GM19023 (cell line): Measurements from ENCODE around the gene TATDN2.
A peak's percentile ranks its signal among the peaks of the same experiment; 100 is the strongest.

Source experiments
- ATAC-seq: cut with Tn5 transposase; IDR thresholded peaks from one replicate; pipeline ENCODE4 v1.9.1; 2021; ENCODE audit warnings: mild to moderate bottlenecking, moderate library complexity; ENCODE audit not compliant: unreplicated experiment

The TATDN2 gene

DNA sequence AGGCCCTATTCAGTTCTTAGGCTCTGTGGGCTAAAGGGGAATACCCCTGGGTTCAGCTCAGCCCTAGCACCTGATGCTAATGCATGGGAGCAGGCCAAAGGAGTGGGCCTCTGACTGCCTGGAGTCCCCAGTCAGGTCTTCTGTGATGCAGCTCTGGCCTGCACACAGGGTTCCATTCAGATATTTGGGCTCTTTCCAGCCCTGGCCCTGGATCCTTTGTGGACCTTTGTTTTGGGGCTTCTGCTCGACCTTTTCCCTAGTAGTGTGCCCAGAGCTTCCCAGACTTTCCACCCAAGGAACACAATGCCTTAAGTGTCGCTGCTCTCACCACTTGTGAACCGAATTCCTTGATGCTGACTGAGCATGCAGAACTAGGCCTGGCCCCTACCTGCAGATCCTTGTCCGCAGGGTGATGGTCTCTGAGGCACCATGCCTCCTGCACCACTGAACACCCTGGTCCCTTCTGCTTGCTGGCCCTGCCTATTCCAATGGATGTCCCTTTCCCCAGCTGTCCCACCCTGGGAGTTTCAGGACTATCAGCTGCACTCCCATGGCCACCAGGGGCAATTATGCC, 67.6 kb downstream of the TATDN2 start:
- no peak for ATAC-seq

DNA sequence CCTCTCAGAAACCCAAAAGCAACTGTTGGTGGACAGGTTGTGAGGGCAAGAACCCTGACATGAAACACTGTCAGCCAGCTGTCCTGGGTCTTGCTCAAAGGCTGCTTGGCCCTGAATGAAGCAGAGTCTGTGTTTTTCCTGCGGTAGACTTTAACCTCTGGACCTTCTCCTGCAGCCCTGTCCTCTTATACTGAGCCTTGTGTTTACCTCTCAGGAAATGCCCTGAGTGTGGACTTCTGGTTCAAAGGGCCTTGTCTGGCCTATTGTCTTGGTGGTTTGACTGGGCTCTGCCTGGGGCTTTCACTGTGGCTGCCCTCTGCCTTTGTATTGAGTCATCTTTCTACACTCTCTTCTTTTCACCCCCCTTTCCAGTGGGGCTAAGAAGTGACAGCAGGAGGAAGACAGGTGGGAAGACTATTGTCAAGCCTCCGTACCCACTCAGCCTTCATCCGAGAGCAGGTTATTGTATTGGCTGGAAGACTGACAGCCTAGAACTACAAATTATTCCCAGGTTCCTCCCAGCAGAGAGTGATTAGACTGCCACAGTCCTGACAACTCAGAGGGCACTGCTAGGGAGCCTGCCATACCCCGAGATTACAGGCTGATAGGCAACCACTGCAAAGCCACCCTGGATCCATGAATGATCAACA, 69.2 kb downstream of the TATDN2 start:
- ATAC-seq, result no peak

DNA sequence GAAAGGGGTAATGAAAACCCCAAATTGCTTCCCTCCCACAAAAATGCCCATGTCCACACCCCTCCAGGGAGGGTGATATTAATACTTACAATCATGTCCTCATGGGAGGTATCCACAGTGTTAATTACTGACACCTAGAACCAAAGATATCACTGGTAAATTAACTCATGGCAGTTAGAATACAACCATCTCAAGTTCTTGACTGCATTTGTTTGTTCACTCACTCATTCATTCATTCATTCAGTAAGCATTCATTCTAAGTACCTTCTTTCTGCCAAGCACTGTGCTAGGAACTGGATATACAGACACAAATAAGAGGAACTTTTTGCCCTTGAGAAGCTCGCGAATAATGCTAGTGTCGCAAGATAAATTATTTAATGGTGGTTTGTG, 69.7 kb downstream of the TATDN2 start:
- ATAC-seq, result no peak

DNA sequence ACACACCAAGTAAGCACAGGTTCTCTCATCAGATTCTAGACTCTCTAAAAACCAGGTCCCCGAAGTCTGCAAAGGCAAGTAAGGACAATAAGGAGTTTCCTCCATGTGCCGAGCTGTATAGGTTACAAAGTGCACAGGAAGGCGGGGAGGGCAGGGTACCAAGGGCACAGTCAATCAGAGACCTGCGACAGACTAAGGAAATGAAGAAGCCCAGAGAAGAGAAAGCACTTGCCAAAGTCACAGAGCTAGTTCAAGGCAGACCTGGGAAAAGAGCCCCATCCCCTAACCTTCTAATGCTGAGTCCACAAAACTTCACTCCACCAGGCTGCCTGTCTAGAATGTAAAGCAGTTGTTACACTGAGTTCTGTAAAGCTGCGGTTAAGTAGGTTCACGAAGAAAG, 71.0 kb downstream of the TATDN2 start:
- no peak for ATAC-seq

DNA sequence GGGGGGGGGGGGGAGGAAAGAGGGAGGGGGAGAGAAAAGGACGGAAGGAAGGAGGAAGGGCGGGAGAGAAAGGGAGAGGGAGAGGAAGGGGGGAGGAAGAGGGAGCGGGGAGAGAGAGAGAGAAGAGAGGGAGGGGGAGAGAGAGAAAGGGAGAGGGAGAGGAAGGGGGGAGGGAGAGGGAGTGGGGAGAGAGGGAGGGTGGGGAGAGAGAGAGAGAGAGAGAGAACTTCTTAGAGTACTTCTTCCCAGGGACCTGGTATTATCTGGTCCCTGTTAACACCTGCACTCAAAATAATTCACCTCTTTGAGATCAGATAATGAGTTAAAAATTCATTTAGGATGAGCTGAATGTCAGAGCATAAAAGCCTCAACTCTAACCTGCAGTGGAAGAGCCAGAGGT, 71.5 kb downstream of the TATDN2 start:
- ATAC-seq, result no peak

DNA sequence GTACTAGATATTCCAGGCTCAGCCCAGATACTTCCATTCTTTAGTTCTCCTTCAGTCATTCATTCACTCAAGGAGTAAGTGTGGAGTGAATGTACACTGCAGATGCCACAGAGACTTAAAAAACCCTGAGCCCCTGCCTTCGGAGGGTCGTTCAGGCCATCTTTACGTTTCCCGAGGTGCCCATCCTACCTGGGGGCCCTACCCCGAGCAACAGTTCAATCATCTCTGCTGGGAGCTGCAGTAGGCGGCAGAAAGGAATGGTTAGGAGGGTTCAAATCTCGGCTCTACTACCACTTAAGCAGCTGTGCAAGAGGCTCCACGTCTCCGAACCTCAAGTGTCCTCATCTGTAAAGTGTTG, 72.0 kb downstream of the TATDN2 start:
- ATAC-seq, result peak; percentile 4

DNA sequence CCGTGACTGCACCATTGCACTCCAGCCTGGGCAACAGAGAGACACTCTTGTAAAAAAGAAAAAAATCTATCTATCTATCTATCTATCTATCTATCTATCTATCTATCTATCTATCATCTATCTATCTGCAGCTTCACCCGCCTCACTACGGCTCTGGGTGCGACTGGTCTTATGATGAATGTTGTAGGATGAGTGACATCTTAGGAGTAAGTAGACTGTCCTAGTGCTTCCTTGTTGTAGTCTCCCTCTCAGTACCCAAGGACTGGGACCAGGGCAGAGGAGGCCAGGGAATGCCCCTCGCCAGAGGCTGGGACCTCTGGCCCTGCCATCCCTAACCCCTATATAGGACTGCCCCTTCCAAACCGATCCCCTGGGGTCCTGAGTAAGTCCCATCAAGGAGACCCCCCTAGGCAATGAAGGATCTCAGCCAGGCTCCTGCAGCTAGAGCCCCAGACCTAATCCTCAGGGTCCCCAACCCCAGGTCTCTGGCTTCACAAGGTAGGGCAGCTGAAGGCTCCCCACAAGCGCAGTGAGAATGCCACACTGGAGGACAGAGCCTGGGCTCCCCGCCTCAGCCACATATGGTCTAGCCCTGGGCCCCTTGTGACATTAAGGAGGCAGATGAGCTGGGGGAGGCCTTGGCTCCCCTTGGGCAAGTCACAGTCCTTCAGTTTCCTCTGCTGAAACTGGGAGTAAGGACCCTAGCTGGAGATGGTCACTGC, 73.5 kb downstream of the TATDN2 start:
- no peak for ATAC-seq

DNA sequence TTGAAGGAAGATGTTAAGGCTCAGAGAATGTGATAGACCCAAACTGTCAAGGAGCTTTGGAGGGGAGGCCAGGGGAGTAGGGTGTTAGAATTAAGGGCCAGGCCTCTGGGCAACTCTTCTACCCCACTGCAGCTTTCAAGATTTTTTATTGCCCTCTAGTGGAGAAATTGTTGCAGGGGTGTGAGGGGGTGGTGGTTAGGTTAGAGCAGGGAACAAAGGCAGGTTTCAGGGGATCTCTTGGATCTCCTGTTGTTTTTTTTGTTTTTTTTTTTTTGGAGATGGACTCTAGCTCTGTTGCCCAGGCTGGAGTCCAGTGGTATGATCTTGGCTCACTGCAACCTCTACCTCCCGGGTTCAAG, 74.1 kb downstream of the TATDN2 start:
- ATAC-seq, result no peak

DNA sequence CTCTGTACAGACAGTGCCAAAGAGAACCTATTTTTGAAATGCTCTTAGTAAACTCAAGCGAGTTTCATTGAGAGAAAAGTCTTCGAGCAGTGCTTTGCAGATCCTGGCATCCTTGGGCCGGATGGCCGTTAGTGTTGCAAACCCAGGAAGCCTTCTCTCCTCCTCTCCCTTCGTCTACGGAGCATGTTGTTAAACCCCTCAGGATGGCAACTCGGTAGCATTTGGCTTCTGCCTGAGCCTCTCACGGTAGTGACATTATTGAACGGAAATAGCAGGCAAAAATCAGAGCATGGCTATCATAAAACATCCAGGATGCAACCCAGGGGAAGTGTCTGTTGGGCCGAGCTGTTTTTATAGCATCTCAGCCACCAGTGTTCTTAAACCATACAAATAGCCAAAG, 79.3 kb downstream of the TATDN2 start:
- ATAC-seq, result no peak

DNA sequence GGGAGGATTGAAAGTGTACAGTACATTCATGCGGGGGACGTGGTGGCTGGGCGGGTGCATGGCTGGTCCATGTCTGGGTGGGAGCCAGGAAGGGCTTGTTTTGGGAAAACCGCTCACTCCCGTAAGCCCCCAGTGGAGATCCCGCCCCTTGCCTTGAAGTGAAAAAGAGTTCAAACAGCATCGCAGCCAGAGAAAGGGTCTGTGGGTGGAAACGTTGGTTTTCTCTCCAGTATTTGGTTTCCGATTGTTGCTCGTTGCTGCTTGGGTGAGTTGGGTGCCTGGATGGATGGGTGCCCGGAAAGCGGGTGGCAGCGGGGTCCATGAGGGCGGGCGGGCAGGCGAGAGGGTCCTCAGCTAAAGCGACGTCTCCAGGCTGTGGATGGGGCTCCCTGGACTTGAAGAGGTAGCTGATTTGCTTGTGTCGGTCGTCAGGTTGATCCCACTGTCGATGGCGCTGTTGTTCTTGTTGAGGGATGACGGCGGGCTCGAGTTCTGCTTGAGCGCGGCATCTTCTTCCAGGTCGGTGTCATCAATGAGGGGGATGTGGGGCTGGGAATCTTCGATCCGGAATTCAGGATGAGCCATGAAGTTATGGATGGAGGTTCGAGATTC, 80.3 kb downstream of the TATDN2 start:
- ATAC-seq, result no peak

DNA sequence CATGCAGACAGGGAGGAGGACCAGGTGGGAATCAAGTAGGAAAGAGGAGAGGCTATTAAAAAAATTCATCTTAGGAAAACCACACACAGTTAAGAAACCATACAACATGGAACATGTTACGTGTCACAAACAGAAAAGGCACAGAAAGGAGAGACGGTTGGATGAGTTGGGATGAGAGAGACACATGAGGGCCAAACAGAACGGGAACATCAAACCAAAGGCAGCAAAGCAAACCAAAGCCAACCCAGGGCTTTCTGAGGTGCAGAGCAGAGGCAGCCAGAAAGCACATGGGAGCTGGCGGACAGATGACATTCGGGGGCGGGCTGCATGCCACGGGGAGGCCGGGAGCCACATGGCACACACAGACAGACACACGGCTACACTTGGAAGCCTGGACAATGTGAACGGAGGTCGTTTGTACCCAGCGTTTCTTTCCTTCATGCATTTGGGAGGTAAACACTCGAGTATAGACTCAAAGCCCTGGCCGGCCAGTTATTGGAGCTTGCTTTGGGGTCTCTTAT, 81.3 kb downstream of the TATDN2 start:
- no peak for ATAC-seq

DNA sequence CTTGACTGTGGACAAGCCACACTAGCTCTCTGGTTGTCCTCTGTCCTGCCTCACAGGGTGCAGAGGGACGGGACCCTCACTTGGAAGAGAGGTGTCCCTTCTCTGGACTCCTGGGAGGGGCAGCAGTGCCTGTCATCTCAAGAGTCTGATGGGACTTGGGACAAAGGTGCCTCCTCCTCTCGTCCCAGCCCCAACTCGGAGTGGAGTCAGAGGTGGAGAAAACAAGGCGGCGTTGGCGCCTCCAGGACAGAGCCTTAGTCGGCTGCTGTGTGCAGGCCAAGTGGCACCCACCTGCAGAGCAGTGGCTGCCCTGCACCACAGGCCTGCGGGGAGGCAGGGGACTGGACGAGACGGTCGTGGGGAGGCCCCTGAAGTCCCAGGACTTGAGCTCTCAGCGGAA, 82.1 kb downstream of the TATDN2 start:
- no peak for ATAC-seq
